Small intestine (tissue), 7 donors: ENCODE data around the gene ABT1. TPM values are rescaled to one million over a fixed set of nuclear protein-coding genes. Genes with fewer than 3 reads are reported as not detected.

ENCODE experiments used
- DNase-seq, 2 donors: peaks; one replicate each; pipeline versions ENCODE4 v3.0.0 to v3.0.0-alpha.2; 2013
- FAIRE-seq: peaks from 2 replicates; lab custom pipeline; 2012; peaks lifted over from hg19 to GRCh38; lab: Jason Lieb, UNC
- H3K27ac ChIP-seq, 3 donors: one replicate each; pipeline ENCODE4 v1.5.1; 2013; ENCODE audit warnings: low read length in 2 of 3, mild to moderate bottlenecking in 2 of 3, control low read depth in 1 of 3, inconsistent platforms in 1 of 3, low read depth in 1 of 3, moderate library complexity in 1 of 3
- H3K27me3 ChIP-seq, 3 donors: one replicate each; pipeline ENCODE4 v1.6.1; 2013; ENCODE audit warnings: low read length in 3 of 3, inconsistent platforms in 1 of 3; ENCODE audit not compliant: control insufficient read depth in 3 of 3, insufficient read depth in 3 of 3
- H3K36me3 ChIP-seq, 3 donors: one replicate each; pipeline ENCODE4 v1.6.1; 2013; ENCODE audit warnings: low read length in 3 of 3, inconsistent platforms in 1 of 3, low read depth in 1 of 3, mild to moderate bottlenecking in 1 of 3, moderate library complexity in 1 of 3; ENCODE audit not compliant: control insufficient read depth in 3 of 3, insufficient read depth in 2 of 3
- H3K4me1 ChIP-seq, 3 donors: one replicate each; pipeline ENCODE4 v1.6.1; 2013; ENCODE audit warnings: low read length in 2 of 3, inconsistent platforms in 1 of 3, low read depth in 1 of 3, mild to moderate bottlenecking in 1 of 3, moderate library complexity in 1 of 3; ENCODE audit not compliant: control insufficient read depth in 3 of 3, insufficient read depth in 2 of 3
- H3K4me3 ChIP-seq, 3 donors: one replicate each; pipeline ENCODE4 v1.5.1; 2013; ENCODE audit warnings: low read length in 3 of 3, control low read depth in 1 of 3, inconsistent platforms in 1 of 3, low read depth in 1 of 3, mild to moderate bottlenecking in 1 of 3, moderate library complexity in 1 of 3
- H3K9me3 ChIP-seq, 2 donors: one replicate each; pipeline ENCODE4 v1.6.1; 2013; ENCODE audit warnings: low read depth in 1 of 2, low read length in 1 of 2; ENCODE audit not compliant: control insufficient read depth in 2 of 2, insufficient read depth in 1 of 2
- WGBS, 3 donors: extraction: QIAGEN DNeasy Blood & Tissue Kit; methylation state at CpG; one replicate each; pipeline ENCODE4 v1.1.7; 2013; 5-methylcytosine and 5-hydroxymethylcytosine counted together
- polyA plus RNA-seq, 4 donors: library from polyadenylated mRNA; stranded (reverse) in 3 of 4; unstranded in 1 of 4; fragments of 200-250 nt in 3 of 4; fragments of 120-200 nt in 1 of 4; gene quantifications; one replicate each; pipeline versions ENCODE4 v1.2.1 to v1.2.3, GENCODE V29; 2013
- donor health status: healthy with polysubstance abuse.
- donor health status: control.
- donor health status: control.
- donor health status: Bipolar disorder and iron deficiency.
- donor health status: healthy.

The ABT1 gene
- polyA plus RNA-seq, 4 donors: 16.4 to 20.9 (median 17.8) TPM

GRCh38 chr6:26594730-26595632 lies 1.8 kb upstream of the ABT1 start:
- H3K4me1 ChIP-seq: peaks cover 2 to 6% (median 5%) of the 10 kb centered on the region in 3 donors
- peak overlapping the region in 1 of 3 donors; percentile 76 for H3K4me3 ChIP-seq
- peaks cover 4 to 10% (median 7%) of the 10 kb centered on the region in 3 donors for H3K36me3 ChIP-seq
- peaks cover 0 to 29% (median 2%) of the 10 kb centered on the region in 3 donors for H3K27me3 ChIP-seq
- H3K9me3 ChIP-seq: no peaks in the 10 kb centered on the region
- no peak for FAIRE-seq
- WGBS, 3 donors: 20 to 25% (median 22%) methylated on average over 23 of the region's 23 CpGs
- H3K27ac ChIP-seq: peak overlapping the region in 1 of 3 donors; percentile 33
- peak in 1 of 2 donors; percentile 32 for DNase-seq

GRCh38 chr6:26595669-26596269 lies 984 bp upstream of the ABT1 start:
- Histone ChIP-seq H3K36me3 (peaks cover 4 to 10% (median 7%) of the 10 kb centered on the region in 3 donors), H3K4me3 (peak overlapping the region in 2 of 3 donors; percentile 48 to 76), H3K4me1 (peaks cover 2 to 6% (median 5%) of the 10 kb centered on the region in 3 donors), H3K27me3 (peaks cover 0 to 28% (median 2%) of the 10 kb centered on the region in 3 donors), H3K27ac (peak overlapping the region in 2 of 3 donors; percentile 68 to 78), H3K9me3 (no peaks in the 10 kb centered on the region)
- 0 to 1% (median 1%) methylated on average over 39 of the region's 39 CpGs for WGBS, 3 donors
- DNase-seq: peak; percentile 87 to 96
- no peak for FAIRE-seq

GRCh38 chr6:26597389-26597766 lies 625 bp downstream of the ABT1 start:
- H3K9me3 ChIP-seq: no peaks in the 10 kb centered on the region
- peaks cover 0 to 21% (median 2%) of the 10 kb centered on the region in 3 donors for H3K27me3 ChIP-seq
- peak overlapping the region in 1 of 3 donors; percentile 95 for H3K27ac ChIP-seq
- WGBS, 3 donors: 2 to 5% (median 4%) methylated on average over 10 of the region's 10 CpGs
- FAIRE-seq (no peak), DNase-seq (no peak)
- peak overlapping the region; percentile 75 to 98 (median 76) for H3K4me3 ChIP-seq
- peaks cover 4 to 10% (median 7%) of the 10 kb centered on the region in 3 donors for H3K36me3 ChIP-seq
- H3K4me1 ChIP-seq: peaks cover 2 to 6% (median 5%) of the 10 kb centered on the region in 3 donors

- Histone ChIP-seq H3K27ac (no peak overlapping the region), H3K9me3 (no peaks in the 10 kb centered on the region), H3K4me3 (peak overlapping the region; percentile 75 to 98 (median 76)), H3K36me3 (peaks cover 4 to 10% (median 7%) of the 10 kb centered on the region in 3 donors), H3K27me3 (peaks cover 0 to 17% (median 2%) of the 10 kb centered on the region in 3 donors), H3K4me1 (peaks cover 2 to 6% (median 5%) of the 10 kb centered on the region in 3 donors)
- 63 to 75% (median 74%) methylated on average over 20 to 21 of the region's 21 CpGs for WGBS, 3 donors
- DNase-seq (no peak), FAIRE-seq (no peak)
Measured at GRCh38 chr6:26597821-26598220, 1.1 kb downstream of the ABT1 start.

DNA sequence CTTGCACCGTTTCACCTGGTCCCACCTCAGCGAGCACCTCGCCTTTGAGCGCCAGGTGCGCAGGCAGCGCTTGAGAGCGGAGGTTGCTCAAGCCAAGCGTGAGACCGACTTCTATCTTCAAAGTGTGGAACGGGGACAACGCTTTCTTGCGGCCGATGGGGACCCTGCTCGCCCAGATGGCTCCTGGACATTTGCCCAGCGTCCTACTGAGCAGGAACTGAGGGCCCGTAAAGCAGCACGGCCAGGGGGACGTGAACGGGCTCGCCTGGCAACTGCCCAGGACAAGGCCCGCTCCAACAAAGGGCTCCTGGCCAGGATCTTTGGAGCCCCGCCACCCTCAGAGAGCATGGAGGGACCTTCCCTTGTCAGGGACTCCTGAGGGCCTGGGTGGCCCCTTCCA lies 1.5 kb downstream of the ABT1 start:
- WGBS, 3 donors: 93 to 95% (median 94%) methylated on average over 22 of the region's 22 CpGs
- Histone ChIP-seq H3K27me3 (peaks cover 0 to 14% (median 2%) of the 10 kb centered on the region in 3 donors), H3K9me3 (no peaks in the 10 kb centered on the region), H3K36me3 (peaks cover 4 to 10% (median 7%) of the 10 kb centered on the region in 3 donors), H3K4me3 (no peak overlapping the region), H3K27ac (no peak overlapping the region), H3K4me1 (peaks cover 2 to 6% (median 5%) of the 10 kb centered on the region in 3 donors)
- FAIRE-seq (no peak), DNase-seq (no peak)

DNA sequence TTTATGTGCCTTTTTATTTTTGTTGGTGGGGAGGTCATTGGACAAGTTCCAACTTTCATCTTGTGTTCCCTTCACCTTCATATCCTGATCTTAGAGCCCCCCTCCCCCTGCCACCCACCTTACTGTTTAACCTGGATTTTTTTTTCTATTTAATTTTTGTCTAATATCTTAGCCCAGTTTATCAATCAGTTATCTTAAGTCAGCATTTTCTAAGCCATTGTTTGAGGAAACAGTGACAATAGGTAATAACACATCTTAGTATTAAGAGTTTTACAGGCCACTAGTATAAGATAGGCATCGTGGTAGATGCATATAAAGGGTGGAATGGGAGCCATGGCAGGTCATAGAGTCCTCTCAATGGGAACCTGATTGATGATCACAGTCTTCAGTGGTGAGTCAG lies 2.4 kb downstream of the ABT1 start:
- DNase-seq (no peak), FAIRE-seq (no peak)
- Histone ChIP-seq H3K36me3 (peaks cover 4 to 10% (median 7%) of the 10 kb centered on the region in 3 donors), H3K4me1 (peaks cover 2 to 6% (median 5%) of the 10 kb centered on the region in 3 donors), H3K27ac (no peak overlapping the region), H3K9me3 (no peaks in the 10 kb centered on the region), H3K27me3 (peaks cover 0 to 7% (median 2%) of the 10 kb centered on the region in 3 donors), H3K4me3 (no peak overlapping the region)
- WGBS, 3 donors: 47 to 82% (median 69%) methylated on average over 1 of the region's 1 CpG

DNA sequence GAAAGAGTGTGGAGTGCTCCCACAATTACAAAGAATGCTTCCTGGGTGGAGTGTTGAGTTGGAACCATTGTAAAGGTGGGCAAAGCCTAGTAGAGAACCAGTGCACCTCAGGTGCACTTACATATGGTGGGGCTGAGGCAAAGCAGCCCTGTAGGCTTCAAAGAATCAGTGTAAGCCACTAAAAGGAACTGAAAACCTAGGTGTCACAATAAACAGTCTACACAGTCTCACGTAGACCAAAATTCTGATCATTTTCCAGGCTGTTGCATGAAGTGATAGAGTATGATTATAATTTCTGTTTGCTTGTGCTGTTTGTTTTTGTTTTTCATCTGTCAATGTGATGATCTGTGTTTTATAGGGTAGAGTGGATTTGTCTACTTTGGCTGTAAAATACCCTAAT lies 2.8 kb downstream of the ABT1 start:
- 75 to 90% (median 81%) methylated on average over 1 of the region's 1 CpG for WGBS, 3 donors
- Histone ChIP-seq H3K36me3 (peaks cover 4 to 10% (median 7%) of the 10 kb centered on the region in 3 donors), H3K9me3 (no peaks in the 10 kb centered on the region), H3K27me3 (peaks cover 0 to 4% (median 0%) of the 10 kb centered on the region in 3 donors), H3K27ac (no peak overlapping the region), H3K4me1 (peaks cover 2 to 6% (median 5%) of the 10 kb centered on the region in 3 donors), H3K4me3 (no peak overlapping the region)
- FAIRE-seq (no peak), DNase-seq (no peak)

DNA sequence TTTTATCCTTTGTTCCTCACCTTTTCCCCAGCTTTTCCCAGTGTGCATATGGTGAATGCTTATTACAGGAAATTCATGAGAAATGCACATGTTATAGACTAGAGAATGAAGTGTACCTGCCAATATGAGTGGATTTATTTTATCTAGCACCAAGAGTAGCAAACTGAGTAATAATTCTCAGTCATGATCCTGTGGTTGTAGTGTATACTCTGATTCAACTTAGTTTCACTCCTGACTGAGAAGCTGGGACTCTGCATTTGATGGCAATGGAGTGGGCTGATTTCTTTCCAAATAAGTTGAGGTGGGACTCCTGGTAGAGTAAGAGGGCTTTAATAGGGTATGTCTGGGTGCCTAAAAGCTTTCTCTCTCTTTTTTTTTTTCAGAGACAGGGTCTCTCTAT lies 4.0 kb downstream of the ABT1 start:
- Histone ChIP-seq H3K27me3 (no peaks in the 10 kb centered on the region), H3K27ac (no peak overlapping the region), H3K4me1 (peaks cover 2 to 6% (median 5%) of the 10 kb centered on the region in 3 donors), H3K36me3 (peaks cover 4 to 10% (median 7%) of the 10 kb centered on the region in 3 donors), H3K9me3 (no peaks in the 10 kb centered on the region), H3K4me3 (no peak overlapping the region)
- DNase-seq: no peak
- no peak for FAIRE-seq
